ENCODE results near the gene PELI2.

Gene PELI2

GRCh38 chr14:56324856-56325699, 206.9 kb downstream of the PELI2 start:
- Histone ChIP-seq H2AFZ (ENCODE audit: low read depth) (no peak overlapping the region), H3K79me2 (ENCODE audit: insufficient read depth, low read depth) (no peaks in the 10 kb centered on the region), H3K4me3 (IDR thresholded peaks at IDR 0.05; ENCODE audit: insufficient read depth, low read depth, low read length) (no peak overlapping the region), H3K36me3 (ENCODE audit: insufficient read depth) (no peaks in the 10 kb centered on the region), H4K20me1 (ENCODE audit: insufficient read depth) (no peaks in the 10 kb centered on the region), H3K4me2 (no peak overlapping the region), H3K9ac (no peak overlapping the region), H3K27me3 (ENCODE audit: insufficient read depth, low read depth) (no peaks in the 10 kb centered on the region), H3K4me1 (ENCODE audit: low read depth, poor library complexity, severe bottlenecking) (no peaks in the 10 kb centered on the region), H3K27ac (no peak overlapping the region)
- TF ChIP-seq CTCF (conservative IDR thresholded peaks at IDR 0.05; ENCODE audit: low read depth, low read length) = no peak

- Histone ChIP-seq H3K4me1 (ENCODE audit: low read depth, poor library complexity, severe bottlenecking) (no peaks in the 10 kb centered on the region), H4K20me1 (ENCODE audit: insufficient read depth) (no peaks in the 10 kb centered on the region), H3K27ac (no peak overlapping the region), H3K27me3 (ENCODE audit: insufficient read depth, low read depth) (no peaks in the 10 kb centered on the region), H2AFZ (ENCODE audit: low read depth) (no peak overlapping the region), H3K36me3 (ENCODE audit: insufficient read depth) (no peaks in the 10 kb centered on the region), H3K4me3 (IDR thresholded peaks at IDR 0.05; ENCODE audit: insufficient read depth, low read depth, low read length) (no peak overlapping the region), H3K79me2 (ENCODE audit: insufficient read depth, low read depth) (no peaks in the 10 kb centered on the region), H3K4me2 (no peak overlapping the region), H3K9ac (no peak overlapping the region)
- TF ChIP-seq CTCF (conservative IDR thresholded peaks at IDR 0.05; ENCODE audit: low read depth, low read length) = no peak
Observed at GRCh38 chr14:56328021-56328420, 209.8 kb downstream of the PELI2 start.

GRCh38 chr14:56331592-56332216, 213.5 kb downstream of the PELI2 start:
- Histone ChIP-seq H3K4me3 (IDR thresholded peaks at IDR 0.05; ENCODE audit: insufficient read depth, low read depth, low read length) (no peak overlapping the region), H3K27me3 (ENCODE audit: insufficient read depth, low read depth) (no peaks in the 10 kb centered on the region), H4K20me1 (ENCODE audit: insufficient read depth) (no peaks in the 10 kb centered on the region), H3K27ac (no peak overlapping the region), H3K79me2 (ENCODE audit: insufficient read depth, low read depth) (no peaks in the 10 kb centered on the region), H3K36me3 (ENCODE audit: insufficient read depth) (no peaks in the 10 kb centered on the region), H3K4me1 (ENCODE audit: low read depth, poor library complexity, severe bottlenecking) (no peaks in the 10 kb centered on the region), H3K4me2 (no peak overlapping the region), H2AFZ (ENCODE audit: low read depth) (no peak overlapping the region), H3K9ac (no peak overlapping the region)
- TF ChIP-seq CTCF (conservative IDR thresholded peaks at IDR 0.05; ENCODE audit: low read depth, low read length) = no peak

- Histone ChIP-seq H3K4me1 (ENCODE audit: low read depth, poor library complexity, severe bottlenecking) (no peaks in the 10 kb centered on the region), H2AFZ (ENCODE audit: low read depth) (no peak overlapping the region), H4K20me1 (ENCODE audit: insufficient read depth) (no peaks in the 10 kb centered on the region), H3K27ac (no peak overlapping the region), H3K9ac (no peak overlapping the region), H3K36me3 (ENCODE audit: insufficient read depth) (no peaks in the 10 kb centered on the region), H3K27me3 (ENCODE audit: insufficient read depth, low read depth) (no peaks in the 10 kb centered on the region), H3K4me3 (IDR thresholded peaks at IDR 0.05; ENCODE audit: insufficient read depth, low read depth, low read length) (no peak overlapping the region), H3K4me2 (no peak overlapping the region), H3K79me2 (ENCODE audit: insufficient read depth, low read depth) (no peaks in the 10 kb centered on the region)
- TF ChIP-seq CTCF (conservative IDR thresholded peaks at IDR 0.05; ENCODE audit: low read depth, low read length) = no peak
Observed at GRCh38 chr14:56333359-56334292, 215.4 kb downstream of the PELI2 start.
